CD4-positive, CD25-positive, alpha-beta regulatory T cell (primary cell): Measurements from ENCODE around the gene POLR2J3. TPM values are rescaled to one million over a fixed set of nuclear protein-coding genes. Genes with fewer than 3 reads are reported as not detected.
"Not testable (repeated sequence)": the region's sequence is repeated elsewhere in the genome, so short reads cannot be mapped to it uniquely, and the experiment has no call there.

Source experiments
- ATAC-seq, 2 donors: fragments of 150-1000 bp; cut with Tn5 transposase; one replicate each; pipeline ENCODE4 v1.10.0; 2021; ENCODE audit warnings: low read depth in 2 of 2, moderate number of reproducible peaks in 2 of 2, moderate library complexity in 1 of 2
- DNase-seq, 3 donors: peaks; one replicate each; pipeline versions ENCODE4 v3.0.0 to v3.0.0-alpha.2; 2012 to 2022; ENCODE audit warnings: mixed read lengths in 1 of 3
- H3K27ac ChIP-seq: one replicate; pipeline ENCODE4 v1.7.0; 2013; ENCODE audit warnings: mild to moderate bottlenecking, low read length; ENCODE audit not compliant: insufficient read depth, poor library complexity, severe bottlenecking
- H3K27me3 ChIP-seq: one replicate; pipeline ENCODE4 v1.7.0; 2013; ENCODE audit warnings: low read length; ENCODE audit not compliant: control insufficient read depth, insufficient read depth
- H3K36me3 ChIP-seq: one replicate; pipeline ENCODE4 v1.7.0; 2013; ENCODE audit warnings: mild to moderate bottlenecking, low read length, moderate library complexity; ENCODE audit not compliant: control insufficient read depth, insufficient read depth
- H3K4me1 ChIP-seq: 2 replicates; pipeline ENCODE4 v1.7.0; 2013; ENCODE audit warnings: mild to moderate bottlenecking, low read length; ENCODE audit not compliant: insufficient read depth, control insufficient read depth, poor library complexity, severe bottlenecking
- H3K4me3 ChIP-seq: one replicate; pipeline ENCODE4 v1.7.0; 2013; ENCODE audit warnings: low read depth, mild to moderate bottlenecking, low read length, moderate library complexity
- H3K9me3 ChIP-seq, 2 experiments: 1 replicate in 1 of 2; 2 replicates in 1 of 2; pipeline ENCODE4 v1.7.0; 2013; ENCODE audit warnings: low read length in 2 of 2, mild to moderate bottlenecking in 1 of 2, moderate library complexity in 1 of 2; ENCODE audit not compliant: control insufficient read depth in 2 of 2
- H3K27ac Mint-ChIP-seq, 3 donors: one replicate each; pipeline ENCODE4 v1.8.0; 2020 to 2022; ENCODE audit warnings: mild to moderate bottlenecking in 3 of 3, mixed read lengths in 3 of 3, moderate library complexity in 2 of 3
- H3K27me3 Mint-ChIP-seq: one replicate; pipeline ENCODE4 v1.8.0; 2022; ENCODE audit warnings: mild to moderate bottlenecking, mixed read lengths
- H3K36me3 Mint-ChIP-seq: one replicate; pipeline ENCODE4 v1.8.0; 2020; ENCODE audit warnings: mixed read lengths
- H3K4me1 Mint-ChIP-seq, 4 donors: one replicate each; pipeline ENCODE4 v1.8.0; 2020 to 2022; ENCODE audit warnings: mixed read lengths in 4 of 4, mild to moderate bottlenecking in 1 of 4
- H3K4me3 Mint-ChIP-seq, 4 donors: one replicate each; pipeline ENCODE4 v1.8.0; 2020 to 2022; ENCODE audit warnings: mild to moderate bottlenecking in 4 of 4, mixed read lengths in 4 of 4, moderate library complexity in 3 of 4
- H3K9me3 Mint-ChIP-seq, 7 donors: one replicate each; pipeline ENCODE4 v1.8.0; 2020 to 2022; ENCODE audit warnings: mixed read lengths in 7 of 7, mild to moderate bottlenecking in 3 of 7, moderate library complexity in 2 of 7
- polyA plus RNA-seq, 4 donors: library from polyadenylated mRNA; unstranded; fragments of 300-500 nt; fragmentation: Illumina TruSeq; gene quantifications; one replicate each; pipeline ENCODE4 v1.2.3, GENCODE V29; 2021
- total RNA-seq: library from RNA; stranded (reverse); gene quantifications from one replicate; pipeline ENCODE4 v1.2.3, GENCODE V29; 2022

POLR2J3 gene
- total and polyA plus RNA-seq, 5 donors from 2014 or later = 19.9 to 214 (median 28.9) TPM

GRCh38 chr7:102596036-102596435, 23.7 kb upstream of the POLR2J3 start:
- DNase-seq, H3K4me1 ChIP-seq, H3K4me1 Mint-ChIP-seq: not testable (repeated sequence)

DNA sequence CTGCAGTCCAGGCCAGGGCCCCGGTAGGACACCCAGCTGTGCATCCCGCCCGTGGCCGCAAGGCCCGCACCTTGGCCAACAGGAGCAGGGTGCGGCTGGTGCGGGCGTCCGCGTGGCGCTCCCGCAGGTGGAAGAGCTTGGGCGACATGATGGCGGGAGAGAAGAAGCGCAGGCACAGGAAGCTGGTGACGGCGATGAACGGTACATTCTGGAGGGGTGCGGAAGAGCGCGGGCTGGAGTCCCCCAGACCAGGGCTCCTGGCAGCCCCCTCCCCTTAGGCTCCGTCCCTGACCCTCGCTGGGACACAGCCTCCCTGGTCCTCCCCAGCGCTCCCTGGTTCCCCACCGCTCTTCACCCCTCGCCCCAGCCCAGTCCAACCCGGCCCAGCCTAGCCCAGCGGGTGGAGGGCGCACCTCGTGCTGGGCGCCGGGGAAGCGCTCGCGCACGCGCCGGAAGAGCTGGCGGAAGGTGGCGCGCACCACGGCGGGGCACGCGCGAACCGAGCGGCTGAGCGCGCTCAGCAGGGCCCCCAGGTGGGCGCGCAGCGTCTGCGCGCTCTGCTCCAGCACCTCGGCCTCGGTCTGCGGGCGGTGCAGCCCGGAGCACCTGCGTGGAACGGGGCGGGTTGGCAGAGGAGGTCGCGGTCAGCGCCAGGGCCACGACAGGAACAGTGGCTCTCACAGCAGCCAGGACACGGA, 21.4 kb upstream of the POLR2J3 start:
- not testable (repeated sequence) for H3K4me3 Mint-ChIP-seq, DNase-seq, H3K27ac ChIP-seq, H3K36me3 ChIP-seq, H3K36me3 Mint-ChIP-seq, H3K4me1 Mint-ChIP-seq, H3K9me3 ChIP-seq, H3K27me3 Mint-ChIP-seq, H3K9me3 Mint-ChIP-seq, H3K4me1 ChIP-seq, H3K27ac Mint-ChIP-seq, H3K4me3 ChIP-seq, H3K27me3 ChIP-seq
- peak; percentile 70 to 78 for ATAC-seq

More at GRCh38 chr7:102596036-102596435, 23.7 kb upstream of the POLR2J3 start:
- H3K27ac Mint-ChIP-seq, ATAC-seq, H3K4me3 ChIP-seq, H3K36me3 Mint-ChIP-seq, H3K27me3 Mint-ChIP-seq, H3K4me3 Mint-ChIP-seq, H3K9me3 Mint-ChIP-seq, H3K36me3 ChIP-seq, H3K27me3 ChIP-seq, H3K27ac ChIP-seq, H3K9me3 ChIP-seq: not testable (repeated sequence)

GRCh38 chr7:102592477-102593019, 20.2 kb upstream of the POLR2J3 start:
- not testable (repeated sequence) for H3K9me3 Mint-ChIP-seq, H3K36me3 Mint-ChIP-seq, H3K27ac ChIP-seq

GRCh38 chr7:102589857-102590256, 17.5 kb upstream of the POLR2J3 start:
- not testable (repeated sequence) for DNase-seq, H3K27me3 Mint-ChIP-seq, H3K9me3 ChIP-seq, H3K36me3 ChIP-seq, H3K4me3 Mint-ChIP-seq, H3K27me3 ChIP-seq, H3K27ac Mint-ChIP-seq, H3K36me3 Mint-ChIP-seq, H3K4me3 ChIP-seq, H3K4me1 Mint-ChIP-seq, H3K27ac ChIP-seq, H3K4me1 ChIP-seq, H3K9me3 Mint-ChIP-seq
- peak; percentile 17 to 19 for ATAC-seq

More at GRCh38 chr7:102592477-102593019, 20.2 kb upstream of the POLR2J3 start:
- not testable (repeated sequence) for H3K27me3 ChIP-seq, H3K4me3 ChIP-seq, H3K4me3 Mint-ChIP-seq, H3K36me3 ChIP-seq, H3K9me3 ChIP-seq, H3K4me1 Mint-ChIP-seq, H3K27ac Mint-ChIP-seq, H3K27me3 Mint-ChIP-seq, H3K4me1 ChIP-seq
- ATAC-seq (peak; percentile 53 to 66), DNase-seq (peak in 2 of 3 donors; percentile 54 to 59)

- H3K4me1 Mint-ChIP-seq, H3K4me3 Mint-ChIP-seq: not testable (repeated sequence)
Observed at GRCh38 chr7:102583495-102583894, 11.1 kb upstream of the POLR2J3 start.

GRCh38 chr7:102581722-102582121, 9.3 kb upstream of the POLR2J3 start:
- H3K4me1 ChIP-seq, H3K4me3 Mint-ChIP-seq, H3K27me3 ChIP-seq, H3K36me3 ChIP-seq, ATAC-seq, H3K27ac ChIP-seq, DNase-seq, H3K4me1 Mint-ChIP-seq, H3K27me3 Mint-ChIP-seq, H3K9me3 ChIP-seq, H3K36me3 Mint-ChIP-seq, H3K27ac Mint-ChIP-seq, H3K4me3 ChIP-seq, H3K9me3 Mint-ChIP-seq: not testable (repeated sequence)

More at GRCh38 chr7:102583495-102583894, 11.1 kb upstream of the POLR2J3 start:
- H3K4me3 ChIP-seq, H3K9me3 Mint-ChIP-seq, H3K9me3 ChIP-seq, H3K36me3 Mint-ChIP-seq, H3K27ac Mint-ChIP-seq, ATAC-seq, H3K27me3 Mint-ChIP-seq, H3K36me3 ChIP-seq, H3K4me1 ChIP-seq, DNase-seq, H3K27me3 ChIP-seq, H3K27ac ChIP-seq: not testable (repeated sequence)

GRCh38 chr7:102578486-102578885, 6.1 kb upstream of the POLR2J3 start:
- not testable (repeated sequence) for H3K27ac ChIP-seq, H3K4me3 Mint-ChIP-seq, H3K36me3 Mint-ChIP-seq, H3K27me3 Mint-ChIP-seq, H3K9me3 ChIP-seq, H3K27ac Mint-ChIP-seq, H3K4me1 Mint-ChIP-seq, H3K4me1 ChIP-seq, H3K9me3 Mint-ChIP-seq, DNase-seq, H3K36me3 ChIP-seq, H3K27me3 ChIP-seq, H3K4me3 ChIP-seq
- peak in 1 of 2 donors; percentile 33 for ATAC-seq
